DND-41 (cell line): Measurements from ENCODE around the gene EQTN.

ENCODE experiments used
- ATAC-seq: fragments of 200-7000 bp; cut with Tn5 transposase; 3 replicates; pipeline ENCODE4 v1.9.1; 2021; ENCODE audit warnings: low read depth; ENCODE audit not compliant: insufficient read depth
- DNase-seq: peaks from one replicate; pipeline ENCODE4 v3.0.0-alpha.2; 2020
- H2AFZ ChIP-seq: 2 replicates; pipeline ENCODE4 v1.6.0; 2012; ENCODE audit warnings: low read depth, low read length
- H3K27ac ChIP-seq: 2 replicates; pipeline ENCODE4 v1.5.1; 2012; ENCODE audit warnings: low read length, inconsistent platforms
- H3K27me3 ChIP-seq: fragments of 200-600 bp; sonication (generic); 2 replicates; pipeline ENCODE4 v1.6.0; 2012; ENCODE audit warnings: low read length, mild to moderate bottlenecking, inconsistent platforms; ENCODE audit not compliant: insufficient read depth, poor library complexity
- H3K36me3 ChIP-seq: 2 replicates; pipeline ENCODE4 v1.5.1; 2012; ENCODE audit warnings: low read length, inconsistent platforms; ENCODE audit not compliant: insufficient read depth
- H3K4me1 ChIP-seq: 2 replicates; pipeline ENCODE4 v1.5.1; 2012; ENCODE audit warnings: mild to moderate bottlenecking, low read length; ENCODE audit not compliant: insufficient read depth
- H3K4me2 ChIP-seq: 2 replicates; pipeline ENCODE4 v1.6.0; 2012; ENCODE audit warnings: mild to moderate bottlenecking, moderate library complexity, low read length, inconsistent platforms; ENCODE audit not compliant: insufficient read depth
- H3K4me3 ChIP-seq, 2 experiments: fragments of 200-600 bp in 1 of 2; shearing (Covaris generic) in 1 of 2; 2 replicates each; pipeline ENCODE4 v1.5.1; 2012 to 2016; ENCODE audit warnings: inconsistent platforms in 2 of 2, low read length in 2 of 2, mild to moderate bottlenecking in 2 of 2, low read depth in 1 of 2, moderate library complexity in 1 of 2
- H3K79me2 ChIP-seq: 2 replicates; pipeline ENCODE4 v1.6.0; 2012; ENCODE audit warnings: low read length, inconsistent platforms; ENCODE audit not compliant: insufficient read depth
- H3K9ac ChIP-seq: 2 replicates; pipeline ENCODE4 v1.6.0; 2012; ENCODE audit warnings: low read depth, mild to moderate bottlenecking, inconsistent platforms, low read length, moderate library complexity
- H3K9me3 ChIP-seq: 2 replicates; pipeline ENCODE4 v1.5.1; 2012; ENCODE audit warnings: low read length, moderate library complexity, mild to moderate bottlenecking, inconsistent platforms; ENCODE audit not compliant: insufficient read depth, severe bottlenecking
- H4K20me1 ChIP-seq: 2 replicates; pipeline ENCODE4 v1.6.0; 2012; ENCODE audit warnings: low read length; ENCODE audit not compliant: insufficient read depth
- CTCF ChIP-seq: IDR thresholded peaks from 2 replicates; pipeline ENCODE4 v1.5.1; 2012; ENCODE audit warnings: borderline replicate concordance, low read length, moderate library complexity, mild to moderate bottlenecking; ENCODE audit not compliant: poor library complexity, severe bottlenecking; ENCODE audit errors: extremely low read depth
- EZH2 ChIP-seq: IDR thresholded peaks from 3 replicates; pipeline ENCODE4 v1.6.1; 2012; ENCODE audit warnings: borderline replicate concordance, low read depth, mild to moderate bottlenecking, moderate library complexity, low read length, inconsistent platforms; ENCODE audit not compliant: severe bottlenecking

The EQTN gene

DNA sequence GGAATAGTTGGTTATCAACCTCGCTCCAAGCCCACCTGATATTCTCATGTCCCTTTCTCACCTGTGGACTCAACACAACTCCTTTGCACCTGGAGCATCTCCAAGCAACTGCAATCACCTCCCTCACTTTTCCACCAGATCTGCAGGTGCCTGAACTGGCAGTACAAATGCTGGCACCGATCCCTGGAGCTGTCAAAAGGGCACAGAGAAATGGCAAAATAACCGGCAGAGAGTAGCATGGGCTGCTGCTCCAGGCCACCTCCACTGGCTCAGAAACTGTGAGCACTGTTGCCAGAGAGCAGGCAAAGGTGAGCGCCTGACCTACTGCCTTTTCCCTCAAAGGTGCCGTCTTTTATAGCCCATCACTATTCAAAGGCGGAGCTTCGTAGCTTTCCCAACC is 14.7 kb downstream of the EQTN start:
- DNase-seq (no peak), ATAC-seq (no peak)
- H3K9ac ChIP-seq = no peak overlapping the region
- no peak overlapping the region for H3K27ac ChIP-seq
- H3K4me2 ChIP-seq = no peak overlapping the region
- no peak overlapping the region for H2AFZ ChIP-seq
- H3K4me3 ChIP-seq = no peak overlapping the region
- H3K27me3 ChIP-seq = no peaks in the 10 kb centered on the region
- H3K4me1 ChIP-seq = no peaks in the 10 kb centered on the region
- H4K20me1 ChIP-seq = no peaks in the 10 kb centered on the region
- H3K79me2 ChIP-seq = no peaks in the 10 kb centered on the region
- TF ChIP-seq CTCF = no peak
- TF ChIP-seq EZH2 = no peak
- no peaks in the 10 kb centered on the region for H3K9me3 ChIP-seq
- no peaks in the 10 kb centered on the region for H3K36me3 ChIP-seq

DNA sequence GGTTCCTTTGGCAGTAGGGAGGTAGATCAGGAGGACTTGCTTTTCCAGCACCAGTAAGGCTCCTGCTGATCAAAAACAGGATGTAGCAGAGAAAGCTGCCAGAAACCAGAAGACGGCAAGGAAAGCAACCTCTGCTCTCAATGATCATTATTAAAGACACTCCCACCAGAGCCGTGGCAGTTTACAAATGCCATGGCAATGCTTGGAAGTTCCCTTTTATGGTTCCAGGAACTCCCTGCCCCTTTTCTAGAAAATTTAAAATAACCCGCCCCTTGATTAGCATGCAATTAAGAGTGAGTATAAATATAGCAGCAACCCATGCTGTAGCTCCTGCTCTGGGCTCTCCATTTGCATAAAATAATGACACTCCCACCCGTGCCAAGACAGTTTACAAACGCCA is 16.1 kb downstream of the EQTN start:
- H2AFZ ChIP-seq = no peak overlapping the region
- no peaks in the 10 kb centered on the region for H4K20me1 ChIP-seq
- no peaks in the 10 kb centered on the region for H3K79me2 ChIP-seq
- H3K9ac ChIP-seq = no peak overlapping the region
- no peak overlapping the region for H3K27ac ChIP-seq
- H3K4me2 ChIP-seq = no peak overlapping the region
- H3K27me3 ChIP-seq = no peaks in the 10 kb centered on the region
- no peak for ATAC-seq
- no peaks in the 10 kb centered on the region for H3K9me3 ChIP-seq
- H3K4me1 ChIP-seq = no peaks in the 10 kb centered on the region
- no peak for DNase-seq
- H3K4me3 ChIP-seq = no peak overlapping the region
- no peak for TF ChIP-seq CTCF
- TF ChIP-seq EZH2 = no peak
- H3K36me3 ChIP-seq = no peaks in the 10 kb centered on the region

DNA sequence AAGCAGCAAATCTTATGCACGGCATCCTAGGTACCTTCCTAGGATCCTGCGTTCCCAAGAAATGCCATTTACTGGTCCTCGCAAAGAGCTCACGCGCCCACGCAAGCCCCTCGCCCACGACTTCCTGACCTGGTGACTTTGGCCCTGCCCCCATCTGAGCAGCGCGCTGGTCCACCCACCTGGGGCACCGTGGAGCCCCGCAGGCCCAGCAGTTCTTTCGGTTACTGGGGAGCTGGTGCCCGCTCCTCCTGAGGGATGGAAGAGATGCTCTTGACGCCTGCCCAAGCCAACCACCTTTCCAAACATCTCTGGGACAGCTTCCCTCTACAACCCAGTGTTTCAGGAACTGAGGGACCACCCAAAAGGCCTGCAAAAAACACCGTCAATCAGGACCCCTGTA is 16.7 kb downstream of the EQTN start:
- Histone ChIP-seq H3K9me3 (no peaks in the 10 kb centered on the region), H2AFZ (no peak overlapping the region), H3K27me3 (no peaks in the 10 kb centered on the region), H3K4me2 (no peak overlapping the region), H3K4me1 (no peaks in the 10 kb centered on the region), H3K79me2 (no peaks in the 10 kb centered on the region), H3K4me3 (no peak overlapping the region), H3K27ac (no peak overlapping the region), H3K9ac (no peak overlapping the region), H3K36me3 (no peaks in the 10 kb centered on the region), H4K20me1 (no peaks in the 10 kb centered on the region)
- TF ChIP-seq CTCF (no peak), EZH2 (no peak)
- ATAC-seq (no peak), DNase-seq (no peak)

GRCh38 chr9:27279611-27280010 is 17.3 kb downstream of the EQTN start:
- TF ChIP-seq CTCF = no peak
- no peak for TF ChIP-seq EZH2
- no peak overlapping the region for H3K4me2 ChIP-seq
- H3K9me3 ChIP-seq = no peaks in the 10 kb centered on the region
- no peak overlapping the region for H2AFZ ChIP-seq
- H3K27me3 ChIP-seq = no peaks in the 10 kb centered on the region
- DNase-seq = no peak
- H3K79me2 ChIP-seq = no peaks in the 10 kb centered on the region
- H3K4me1 ChIP-seq = no peaks in the 10 kb centered on the region
- H3K9ac ChIP-seq = no peak overlapping the region
- H3K4me3 ChIP-seq = no peak overlapping the region
- no peak overlapping the region for H3K27ac ChIP-seq
- no peaks in the 10 kb centered on the region for H4K20me1 ChIP-seq
- no peaks in the 10 kb centered on the region for H3K36me3 ChIP-seq
- ATAC-seq = no peak
